Activated CD4-positive, CD25-positive, alpha-beta regulatory T cell treated with anti-CD3 and anti-CD28 coated beads, Interleukin-2, amount 50 U/mL, for 72 hours (primary cell): ENCODE measurements around the gene BPI.
"Not testable (repeated sequence)": the region's sequence is repeated elsewhere in the genome, so short reads cannot be mapped to it uniquely, and the experiment has no call there.

Experiments used
- DNase-seq: peaks from one replicate; pipeline ENCODE4 v3.0.0; 2021

Gene BPI

GRCh38 chr20:38306379-38306778 lies 2.4 kb downstream of the BPI start:
- DNase-seq: no peak

DNA sequence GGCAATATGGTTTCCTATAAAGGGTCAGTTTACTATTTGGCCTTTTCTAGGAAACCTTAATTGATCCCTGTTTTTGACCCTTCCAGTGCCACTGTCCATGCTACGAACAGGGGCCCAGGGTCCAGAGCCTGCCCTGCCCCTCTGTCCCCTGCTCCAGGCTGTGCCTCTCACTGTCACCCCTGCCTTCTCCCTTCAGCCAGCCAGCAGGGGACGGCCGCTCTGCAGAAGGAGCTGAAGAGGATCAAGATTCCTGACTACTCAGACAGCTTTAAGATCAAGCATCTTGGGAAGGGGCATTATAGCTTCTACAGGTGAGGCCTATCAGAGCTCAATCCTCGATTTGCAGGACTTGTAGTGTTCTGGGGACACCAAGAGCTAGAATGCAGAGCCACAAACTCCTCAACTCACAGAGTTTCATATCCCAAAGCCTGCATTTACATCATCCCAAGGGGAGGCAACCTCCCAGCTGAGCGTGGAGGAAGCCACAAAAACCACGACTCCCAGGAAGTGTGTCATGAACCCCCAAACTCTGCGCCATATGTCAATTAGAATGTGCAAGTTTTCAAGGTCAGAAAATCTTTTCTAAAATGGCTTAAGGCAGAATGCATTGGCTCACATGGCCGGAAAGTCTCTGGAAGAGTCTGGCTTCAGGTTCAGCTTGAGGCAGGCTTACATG lies 3.6 kb downstream of the BPI start:
- DNase-seq: no peak

- DNase-seq: no peak
Measured at GRCh38 chr20:38308047-38308438, 4.1 kb downstream of the BPI start.

GRCh38 chr20:38308447-38308846 lies 4.5 kb downstream of the BPI start:
- no peak for DNase-seq

DNA sequence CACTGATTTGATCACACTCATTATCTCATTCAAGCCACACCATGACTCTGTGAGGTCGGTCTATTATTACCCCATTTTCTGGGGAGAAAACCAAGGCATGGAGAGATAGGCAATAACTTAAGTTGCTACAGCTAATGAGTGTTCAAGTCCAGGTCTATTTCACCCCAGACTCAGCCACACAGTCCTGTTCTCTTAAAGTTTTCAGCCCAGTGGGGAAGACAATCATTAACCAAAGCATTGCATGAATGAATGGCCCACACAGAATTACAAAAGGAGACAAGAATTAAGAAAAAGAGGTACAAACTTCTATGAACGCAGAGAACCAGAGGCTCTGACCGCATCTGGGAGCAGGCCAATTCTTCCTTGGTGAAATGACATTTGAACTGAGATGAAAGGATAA lies 7.1 kb downstream of the BPI start:
- no peak for DNase-seq

GRCh38 chr20:38311491-38311890 lies 7.5 kb downstream of the BPI start:
- no peak for DNase-seq

GRCh38 chr20:38313676-38314075 lies 9.7 kb downstream of the BPI start:
- no peak for DNase-seq

GRCh38 chr20:38314350-38314749 lies 10.4 kb downstream of the BPI start:
- DNase-seq: not testable (repeated sequence)

- no peak for DNase-seq
Measured at GRCh38 chr20:38315290-38315966, 11.5 kb downstream of the BPI start.

- DNase-seq: no peak
Measured at GRCh38 chr20:38316341-38316740, 12.4 kb downstream of the BPI start.

DNA sequence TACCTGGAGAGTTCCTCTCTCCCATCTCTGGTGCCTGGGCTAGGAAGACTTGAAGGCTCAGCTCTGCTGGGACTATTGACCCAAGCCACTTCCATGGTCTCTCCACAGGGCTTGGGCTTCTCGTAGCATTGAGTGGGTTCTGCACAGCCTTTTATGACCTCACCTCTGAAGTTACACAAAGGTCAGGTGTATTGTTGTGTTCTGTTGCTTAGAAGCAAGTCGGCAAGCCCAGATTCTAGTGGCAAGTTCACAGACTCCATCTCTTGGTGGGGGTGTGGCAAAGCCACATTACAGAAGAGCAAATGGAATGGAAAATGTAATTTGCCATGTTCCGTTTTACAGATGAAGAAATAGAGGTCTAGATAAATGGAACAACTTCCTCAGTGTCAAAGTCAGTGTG lies 13.5 kb downstream of the BPI start:
- no peak for DNase-seq

- no peak for DNase-seq
Measured at GRCh38 chr20:38320221-38320620, 16.3 kb downstream of the BPI start.

DNA sequence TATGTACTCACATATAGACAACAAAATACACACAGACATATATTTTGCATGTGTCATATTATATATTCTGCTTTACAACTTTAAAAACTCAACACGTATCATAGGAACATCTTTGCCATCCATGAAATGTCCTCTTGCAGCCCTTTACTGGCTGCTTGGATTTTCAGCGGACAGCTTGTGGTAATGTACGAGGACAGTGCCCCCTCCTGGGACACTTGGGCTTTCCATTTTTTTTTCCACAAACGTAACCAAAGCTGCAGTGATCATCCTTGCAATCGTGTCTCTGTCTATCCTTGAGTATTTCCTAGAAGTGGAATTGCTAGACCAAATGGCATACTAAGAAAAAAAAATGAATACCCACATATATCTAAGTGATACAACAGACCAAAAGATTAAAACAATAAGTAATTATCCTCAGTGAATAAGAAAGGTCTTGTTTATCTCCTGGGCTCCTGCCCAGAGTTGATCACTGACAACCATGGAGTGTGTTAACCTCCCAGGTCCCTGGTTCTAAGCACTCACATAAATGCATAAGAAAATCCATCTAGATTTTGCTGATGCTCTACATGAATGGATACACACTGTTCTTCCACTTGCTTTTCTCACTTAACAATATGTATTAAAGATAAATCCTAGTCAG lies 18.1 kb downstream of the BPI start:
- no peak for DNase-seq

DNA sequence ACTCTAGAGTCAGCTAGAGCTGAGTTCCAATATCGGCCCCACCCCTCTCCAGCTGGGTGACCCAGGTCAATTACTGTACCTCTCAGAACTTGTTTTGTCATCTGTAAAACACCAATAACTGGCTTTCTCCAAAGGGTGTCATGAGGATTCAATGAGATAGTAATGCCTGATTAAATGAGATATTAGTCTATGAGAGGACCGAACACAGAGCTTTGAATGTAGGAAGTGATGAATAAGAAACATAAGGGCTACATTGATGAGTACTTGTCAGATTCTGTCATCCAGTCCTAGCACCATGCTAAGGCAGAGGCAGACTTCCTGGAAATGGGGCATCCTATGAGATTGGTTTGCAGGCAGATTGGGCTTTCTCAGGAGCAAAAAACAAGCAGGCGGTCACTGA lies 20.2 kb downstream of the BPI start:
- no peak for DNase-seq

GRCh38 chr20:38325167-38325566 lies 21.2 kb downstream of the BPI start:
- DNase-seq: no peak

DNA sequence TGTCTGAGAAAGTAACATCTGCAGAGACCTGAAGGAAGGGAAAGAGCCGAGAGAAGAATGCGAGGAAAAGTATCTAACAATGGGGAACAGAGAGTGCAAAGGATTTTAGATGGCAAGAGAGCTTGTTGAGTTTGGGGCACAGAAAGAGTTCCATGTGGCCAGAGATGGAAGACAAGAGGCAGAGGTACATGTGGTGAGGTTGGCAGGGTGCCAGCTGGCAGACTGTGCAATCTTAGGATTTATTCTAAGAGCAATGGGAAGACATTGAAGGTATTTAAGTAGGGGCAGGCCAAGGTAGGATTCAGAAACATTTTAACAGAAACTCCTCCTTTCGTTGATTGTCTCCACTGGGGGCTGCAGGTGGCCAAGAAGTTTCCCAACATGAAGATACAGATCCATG lies 21.9 kb downstream of the BPI start:
- no peak for DNase-seq

DNA sequence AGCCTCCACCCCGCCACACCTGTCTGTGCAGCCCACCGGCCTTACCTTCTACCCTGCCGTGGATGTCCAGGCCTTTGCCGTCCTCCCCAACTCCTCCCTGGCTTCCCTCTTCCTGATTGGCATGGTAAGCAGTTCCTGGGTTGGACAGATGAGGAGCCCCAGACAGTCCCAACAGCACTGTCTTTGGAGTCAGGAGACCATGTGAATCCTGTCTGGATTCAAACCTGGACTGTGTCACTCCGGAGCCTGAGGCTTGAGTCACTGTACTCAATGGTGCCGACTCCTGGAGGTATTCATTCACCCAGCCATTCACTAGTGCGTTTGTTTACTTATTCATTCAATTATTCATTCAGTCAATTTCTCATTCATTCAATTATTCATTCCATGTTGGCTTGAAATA lies 22.4 kb downstream of the BPI start:
- no peak for DNase-seq

DNA sequence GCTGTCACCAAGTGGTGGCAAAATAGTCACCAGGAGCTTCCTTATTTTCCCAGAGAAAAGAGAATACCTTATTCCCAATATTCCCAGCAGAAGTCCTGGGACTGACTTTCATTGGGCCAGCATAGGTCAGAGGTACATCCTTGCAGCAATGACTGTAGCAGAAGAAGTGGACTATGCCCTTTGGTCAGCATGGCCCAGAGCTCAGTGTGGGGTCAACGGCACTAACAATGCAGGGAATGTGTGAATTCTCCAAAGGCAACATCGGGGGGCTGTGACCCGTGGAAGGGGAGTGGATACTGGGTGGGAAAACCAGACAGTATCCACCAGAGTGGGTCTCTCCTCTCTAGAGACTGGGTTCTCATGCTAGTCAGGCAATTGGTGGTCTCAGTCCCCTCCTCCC lies 26.7 kb downstream of the BPI start:
- no peak for DNase-seq

- no peak for DNase-seq
Measured at GRCh38 chr20:38331245-38331644, 27.3 kb downstream of the BPI start.

GRCh38 chr20:38331814-38332213 lies 27.9 kb downstream of the BPI start:
- no peak for DNase-seq

- DNase-seq: no peak
Measured at GRCh38 chr20:38334016-38334415, 30.1 kb downstream of the BPI start.

- DNase-seq: no peak
Measured at GRCh38 chr20:38336726-38337125, 32.8 kb downstream of the BPI start.

GRCh38 chr20:38337561-38338140 lies 33.7 kb downstream of the BPI start:
- DNase-seq: peak; percentile 37
